Neural crest cell (in vitro differentiated cells): ENCODE results near the gene CA12. TPM values are rescaled to one million over a fixed set of nuclear protein-coding genes. Genes with fewer than 3 reads are reported as not detected.

ENCODE experiments used
- DNase-seq: peaks from one replicate; pipeline ENCODE4 v3.0.0; 2021; ENCODE audit warnings: low read depth, mixed read lengths, low spot score
- H3K27ac Mint-ChIP-seq: one replicate; pipeline ENCODE4 v1.8.0; 2021; ENCODE audit warnings: mild to moderate bottlenecking, mixed read lengths; ENCODE audit not compliant: unreplicated experiment
- H3K27me3 Mint-ChIP-seq: 2 replicates; pipeline ENCODE4 v1.8.0; 2021; ENCODE audit warnings: low read depth, mild to moderate bottlenecking, mixed read lengths
- H3K36me3 Mint-ChIP-seq: 2 replicates; pipeline ENCODE4 v1.8.0; 2021; ENCODE audit warnings: low read depth, mild to moderate bottlenecking, mixed read lengths
- H3K4me1 Mint-ChIP-seq: 2 replicates; pipeline ENCODE4 v1.8.0; 2021; ENCODE audit warnings: mixed read lengths
- H3K4me3 Mint-ChIP-seq: one replicate; pipeline ENCODE4 v1.8.0; 2021; ENCODE audit warnings: mild to moderate bottlenecking, mixed read lengths
- H3K9me3 Mint-ChIP-seq: 2 replicates; pipeline ENCODE4 v1.8.0; 2021; ENCODE audit warnings: mixed read lengths
- total RNA-seq: library from RNA; stranded (reverse); gene quantifications from 2 replicates; pipeline ENCODE4 v1.2.1, GENCODE V29; 2021
- TF ChIP-seq, protein P1 (sequence below): fragments of 200-600 bp; sonication (generic); conservative IDR thresholded peaks from 2 replicates; pipeline ENCODE4 v1.5.0; 2021; ENCODE audit warnings: antibody characterized with exemption, mild to moderate bottlenecking

Gene CA12
- total RNA-seq, 1 donor from 2014 or later: 1.1 TPM

DNA sequence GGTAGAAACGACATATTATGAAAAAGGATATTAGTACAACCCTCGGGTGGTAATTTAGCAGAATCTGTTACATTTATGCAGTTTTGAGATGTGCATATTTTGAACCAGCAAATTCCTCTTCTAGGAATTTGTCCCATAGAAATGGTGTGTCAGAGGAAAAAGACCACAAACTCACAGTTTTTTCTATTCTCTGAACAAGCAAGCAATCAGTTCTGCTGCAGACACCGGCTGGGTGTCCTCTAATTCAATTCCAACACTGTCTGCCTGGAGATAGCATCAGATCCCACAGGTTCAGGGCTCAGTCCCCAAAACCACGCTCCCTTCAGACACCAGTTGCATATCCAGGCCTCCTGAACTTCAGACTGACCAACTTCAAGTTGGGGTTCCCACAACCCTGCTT, 67.8 kb downstream of the CA12 start:
- Mint-ChIP-seq H3K27ac (no peak overlapping the region), H3K4me3 (no peak overlapping the region), H3K9me3 (no peaks in the 10 kb centered on the region), H3K36me3 (no peaks in the 10 kb centered on the region), H3K4me1 (peaks cover 21% of the 10 kb centered on the region), H3K27me3 (no peaks in the 10 kb centered on the region)
- TF ChIP-seq, protein P1, sequence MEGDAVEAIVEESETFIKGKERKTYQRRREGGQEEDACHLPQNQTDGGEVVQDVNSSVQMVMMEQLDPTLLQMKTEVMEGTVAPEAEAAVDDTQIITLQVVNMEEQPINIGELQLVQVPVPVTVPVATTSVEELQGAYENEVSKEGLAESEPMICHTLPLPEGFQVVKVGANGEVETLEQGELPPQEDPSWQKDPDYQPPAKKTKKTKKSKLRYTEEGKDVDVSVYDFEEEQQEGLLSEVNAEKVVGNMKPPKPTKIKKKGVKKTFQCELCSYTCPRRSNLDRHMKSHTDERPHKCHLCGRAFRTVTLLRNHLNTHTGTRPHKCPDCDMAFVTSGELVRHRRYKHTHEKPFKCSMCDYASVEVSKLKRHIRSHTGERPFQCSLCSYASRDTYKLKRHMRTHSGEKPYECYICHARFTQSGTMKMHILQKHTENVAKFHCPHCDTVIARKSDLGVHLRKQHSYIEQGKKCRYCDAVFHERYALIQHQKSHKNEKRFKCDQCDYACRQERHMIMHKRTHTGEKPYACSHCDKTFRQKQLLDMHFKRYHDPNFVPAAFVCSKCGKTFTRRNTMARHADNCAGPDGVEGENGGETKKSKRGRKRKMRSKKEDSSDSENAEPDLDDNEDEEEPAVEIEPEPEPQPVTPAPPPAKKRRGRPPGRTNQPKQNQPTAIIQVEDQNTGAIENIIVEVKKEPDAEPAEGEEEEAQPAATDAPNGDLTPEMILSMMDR: no peak
- DNase-seq: no peak

- Mint-ChIP-seq H3K4me3 (no peak overlapping the region), H3K36me3 (no peaks in the 10 kb centered on the region), H3K4me1 (peaks cover 31% of the 10 kb centered on the region), H3K27me3 (no peaks in the 10 kb centered on the region), H3K27ac (no peak overlapping the region), H3K9me3 (no peaks in the 10 kb centered on the region)
- DNase-seq: no peak
- TF ChIP-seq, protein P1: no peak
Observed at GRCh38 chr15:63312286-63312685, 69.4 kb downstream of the CA12 start.

DNA sequence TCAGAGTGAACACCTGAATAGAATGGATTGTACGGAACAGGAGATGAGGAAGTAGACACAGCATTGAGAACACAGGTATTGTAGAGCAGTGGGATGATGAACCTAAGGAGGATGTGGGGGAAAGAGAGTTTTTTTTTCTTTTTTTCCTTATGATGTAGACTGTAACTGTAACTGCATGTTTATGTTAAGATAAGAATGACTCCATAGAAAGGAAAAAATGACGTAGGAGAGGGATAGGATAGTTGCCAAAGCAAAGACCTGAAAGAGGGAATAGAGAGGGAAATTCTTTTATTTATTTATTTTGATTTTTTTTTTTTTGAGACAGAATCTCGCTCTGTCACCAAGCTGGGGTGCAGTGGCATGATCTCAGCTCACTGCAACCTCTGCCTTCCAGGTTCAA, 71.0 kb downstream of the CA12 start:
- Mint-ChIP-seq H3K4me3 (no peak overlapping the region), H3K36me3 (peaks cover 5% of the 10 kb centered on the region), H3K27me3 (no peaks in the 10 kb centered on the region), H3K9me3 (no peaks in the 10 kb centered on the region), H3K27ac (no peak overlapping the region), H3K4me1 (peaks cover 31% of the 10 kb centered on the region)
- no peak for DNase-seq
- TF ChIP-seq, protein P1: no peak

DNA sequence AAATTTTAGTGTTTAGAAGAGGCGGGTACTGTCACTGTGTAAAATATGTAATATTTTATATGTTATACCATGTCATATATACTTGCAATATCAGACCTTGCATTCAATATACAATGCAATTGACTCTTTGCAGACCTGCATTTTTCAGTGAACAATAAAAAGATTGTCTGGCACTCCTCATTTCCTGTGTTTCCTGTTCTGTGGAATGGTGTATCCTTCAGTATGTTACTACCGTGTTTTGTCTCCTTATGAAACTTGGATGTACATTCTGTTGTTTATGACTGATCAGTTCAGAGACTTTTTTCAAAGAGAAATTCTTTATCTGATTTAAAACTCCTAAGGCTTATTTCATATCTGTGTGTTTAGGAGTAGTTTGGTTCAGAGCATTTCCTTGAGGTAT, 72.7 kb downstream of the CA12 start:
- no peak overlapping the region for H3K4me3 Mint-ChIP-seq
- TF ChIP-seq, protein P1: no peak
- no peak for DNase-seq
- H3K27ac Mint-ChIP-seq: peak overlapping the region; percentile 89
- H3K27me3 Mint-ChIP-seq: no peaks in the 10 kb centered on the region
- peaks cover 31% of the 10 kb centered on the region for H3K4me1 Mint-ChIP-seq
- H3K9me3 Mint-ChIP-seq: no peaks in the 10 kb centered on the region
- H3K36me3 Mint-ChIP-seq: peaks cover 5% of the 10 kb centered on the region

DNA sequence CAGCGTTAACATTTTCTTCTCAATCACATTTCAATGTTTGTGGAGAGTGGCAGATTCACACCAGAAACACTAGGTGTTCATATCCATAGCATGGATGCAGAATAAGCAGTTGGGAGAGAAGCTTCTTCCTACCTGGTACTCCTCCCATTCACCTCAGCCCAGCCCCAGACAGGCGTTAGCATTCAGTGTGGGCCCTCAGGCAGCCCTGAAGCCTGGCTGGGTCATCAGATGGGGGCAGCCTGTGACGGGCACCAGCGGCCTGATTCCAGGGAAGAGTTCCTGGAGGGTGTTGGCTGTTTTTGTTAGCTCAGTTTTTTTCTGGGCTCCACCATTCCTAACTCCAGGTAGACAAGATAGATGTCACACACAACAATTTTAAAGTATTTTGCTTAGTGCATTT, 73.2 kb downstream of the CA12 start:
- Mint-ChIP-seq H3K4me3 (no peak overlapping the region), H3K9me3 (no peaks in the 10 kb centered on the region), H3K4me1 (peaks cover 31% of the 10 kb centered on the region), H3K36me3 (peaks cover 5% of the 10 kb centered on the region), H3K27me3 (no peaks in the 10 kb centered on the region), H3K27ac (no peak overlapping the region)
- no peak for DNase-seq
- TF ChIP-seq, protein P1: no peak
